ENCODE results near the gene PLEKHA6.

Gene PLEKHA6

DNA sequence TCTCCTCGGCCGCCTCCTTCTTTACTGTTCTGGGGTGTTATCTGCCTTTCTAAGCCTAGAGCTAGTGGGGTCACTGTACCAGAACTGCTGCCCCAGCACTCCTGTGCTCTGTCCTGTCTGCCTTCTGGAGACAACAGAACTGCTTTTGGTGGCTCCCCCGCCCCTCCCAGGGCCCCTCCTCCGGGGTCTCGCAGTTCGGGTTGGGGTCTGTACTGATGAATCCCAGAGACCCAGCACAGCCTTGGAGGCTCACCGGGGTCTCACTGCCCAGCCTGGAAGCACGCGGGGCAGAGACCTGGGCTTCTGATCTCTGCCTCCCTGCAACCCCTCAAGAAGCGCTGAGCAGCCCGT, 3.2 kb upstream of the PLEKHA6 start:
- TF ChIP-seq, protein P1, sequence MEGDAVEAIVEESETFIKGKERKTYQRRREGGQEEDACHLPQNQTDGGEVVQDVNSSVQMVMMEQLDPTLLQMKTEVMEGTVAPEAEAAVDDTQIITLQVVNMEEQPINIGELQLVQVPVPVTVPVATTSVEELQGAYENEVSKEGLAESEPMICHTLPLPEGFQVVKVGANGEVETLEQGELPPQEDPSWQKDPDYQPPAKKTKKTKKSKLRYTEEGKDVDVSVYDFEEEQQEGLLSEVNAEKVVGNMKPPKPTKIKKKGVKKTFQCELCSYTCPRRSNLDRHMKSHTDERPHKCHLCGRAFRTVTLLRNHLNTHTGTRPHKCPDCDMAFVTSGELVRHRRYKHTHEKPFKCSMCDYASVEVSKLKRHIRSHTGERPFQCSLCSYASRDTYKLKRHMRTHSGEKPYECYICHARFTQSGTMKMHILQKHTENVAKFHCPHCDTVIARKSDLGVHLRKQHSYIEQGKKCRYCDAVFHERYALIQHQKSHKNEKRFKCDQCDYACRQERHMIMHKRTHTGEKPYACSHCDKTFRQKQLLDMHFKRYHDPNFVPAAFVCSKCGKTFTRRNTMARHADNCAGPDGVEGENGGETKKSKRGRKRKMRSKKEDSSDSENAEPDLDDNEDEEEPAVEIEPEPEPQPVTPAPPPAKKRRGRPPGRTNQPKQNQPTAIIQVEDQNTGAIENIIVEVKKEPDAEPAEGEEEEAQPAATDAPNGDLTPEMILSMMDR (conservative IDR thresholded peaks at IDR 0.05; ENCODE audit: low read depth, low read length): no peak
- no peak for DNase-seq (ENCODE audit: low read depth)
- peak overlapping the region; percentile 57 for H3K4me3 ChIP-seq (ENCODE audit: low read depth, low read length)

DNA sequence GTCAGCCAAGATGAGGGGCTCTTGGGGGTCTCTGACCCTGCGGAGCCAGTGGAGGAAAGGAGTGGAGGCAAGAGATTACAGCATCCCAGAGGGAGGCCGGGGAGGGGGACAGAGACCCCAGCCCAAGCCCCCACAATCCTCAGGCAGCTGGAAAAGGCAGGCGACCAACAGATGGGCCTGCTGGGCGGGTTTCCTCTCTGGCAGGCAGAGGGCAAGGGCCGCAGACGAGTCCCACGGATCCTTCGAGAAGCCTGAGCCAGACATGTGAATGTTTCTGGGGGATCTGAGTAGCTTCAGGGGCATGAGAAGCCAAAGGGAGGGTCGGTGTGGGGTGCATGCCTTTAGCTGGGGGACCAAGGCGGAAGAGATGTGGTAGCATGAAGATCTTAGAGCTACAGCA, 2.1 kb upstream of the PLEKHA6 start:
- no peak overlapping the region for H3K4me3 ChIP-seq (ENCODE audit: low read depth, low read length)
- TF ChIP-seq, protein P1 (conservative IDR thresholded peaks at IDR 0.05; ENCODE audit: low read depth, low read length): no peak
- no peak for DNase-seq (ENCODE audit: low read depth)

DNA sequence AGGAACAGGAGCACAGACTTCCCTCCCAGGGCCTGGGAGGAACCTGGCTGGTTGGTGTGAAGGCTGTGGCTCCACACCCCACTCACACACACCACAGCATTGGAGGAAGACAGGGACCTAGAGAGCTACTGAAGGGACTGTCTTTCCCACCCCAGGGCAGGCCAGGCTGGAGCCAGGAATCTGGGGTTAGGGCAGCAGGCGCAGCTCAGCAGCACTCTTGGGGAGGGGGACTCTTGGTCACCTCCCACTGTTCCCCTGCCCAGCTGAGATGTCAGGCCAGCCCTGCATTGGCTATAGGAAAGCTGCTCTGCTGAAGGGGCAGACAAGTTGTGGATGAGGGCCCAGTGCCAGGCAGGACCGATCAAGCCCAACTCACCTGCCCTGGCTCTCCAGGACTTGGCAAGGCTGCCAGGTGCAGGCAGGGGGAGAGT, 1.6 kb upstream of the PLEKHA6 start:
- H3K4me3 ChIP-seq (ENCODE audit: low read depth, low read length): no peak overlapping the region
- TF ChIP-seq, protein P1 (conservative IDR thresholded peaks at IDR 0.05; ENCODE audit: low read depth, low read length): no peak
- no peak for DNase-seq (ENCODE audit: low read depth)

DNA sequence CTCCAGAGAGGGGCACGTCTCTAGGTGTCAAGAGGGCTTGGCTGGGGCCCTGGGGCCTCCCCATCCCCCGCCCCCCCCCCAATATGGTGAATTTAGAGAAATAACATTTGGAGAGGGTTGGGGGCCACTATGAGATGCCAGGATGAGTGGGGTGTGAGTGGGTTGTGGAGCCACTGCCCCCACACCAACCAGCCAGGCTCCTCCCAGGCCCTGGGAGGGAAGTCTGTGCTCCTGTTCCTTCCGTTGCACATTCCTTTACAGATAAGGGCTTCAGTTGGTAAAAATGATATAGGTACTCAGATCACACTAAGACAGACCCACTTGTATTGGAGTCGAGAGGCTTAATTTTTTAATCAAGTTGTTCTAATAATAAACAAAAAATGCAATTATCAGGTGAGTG, 585 bp upstream of the PLEKHA6 start:
- TF ChIP-seq, protein P1 (conservative IDR thresholded peaks at IDR 0.05; ENCODE audit: low read depth, low read length): no peak
- no peak overlapping the region for H3K4me3 ChIP-seq (ENCODE audit: low read depth, low read length)
- no peak for DNase-seq (ENCODE audit: low read depth)

DNA sequence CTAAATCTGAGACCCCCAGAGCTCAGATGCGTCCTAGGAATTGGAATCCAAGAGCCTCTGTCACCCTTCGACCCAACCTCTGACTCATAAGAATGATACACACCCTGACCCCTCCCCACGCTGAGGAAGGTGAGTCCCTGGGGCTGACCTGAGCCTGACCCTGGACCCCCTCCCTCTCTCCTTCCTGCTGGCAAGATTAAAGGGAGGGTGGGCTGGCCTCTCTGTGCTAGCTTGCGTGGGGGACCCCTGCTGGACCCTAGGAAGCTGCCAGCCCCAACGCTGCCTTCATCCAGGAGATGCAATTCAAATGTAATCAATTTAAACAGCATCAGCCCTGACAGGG, 627 bp downstream of the PLEKHA6 start:
- TF ChIP-seq, protein P1 (conservative IDR thresholded peaks at IDR 0.05; ENCODE audit: low read depth, low read length): no peak
- H3K4me3 ChIP-seq (ENCODE audit: low read depth, low read length): no peak overlapping the region
- no peak for DNase-seq (ENCODE audit: low read depth)

DNA sequence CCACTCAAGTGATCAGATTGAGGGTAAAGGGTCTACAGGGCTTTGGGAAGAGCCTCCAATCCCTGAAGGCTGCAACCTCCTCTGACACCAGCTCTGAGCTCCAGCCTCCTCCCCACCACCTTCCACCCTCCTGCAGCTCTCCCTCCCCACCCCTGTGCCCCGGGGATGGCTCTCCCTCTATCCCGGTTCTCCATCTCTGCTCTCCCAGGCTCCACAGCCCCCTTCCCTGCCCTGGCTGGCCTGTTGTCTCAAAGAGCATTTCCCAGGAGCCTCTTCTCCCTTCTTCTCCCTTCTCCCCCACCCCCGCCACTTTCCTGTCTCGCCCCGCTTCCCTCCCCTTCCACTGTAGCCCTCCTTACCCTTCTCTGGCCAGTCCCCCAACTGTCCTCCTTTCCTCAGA, 1.1 kb downstream of the PLEKHA6 start:
- TF ChIP-seq, protein P1 (conservative IDR thresholded peaks at IDR 0.05; ENCODE audit: low read depth, low read length): no peak

DNA sequence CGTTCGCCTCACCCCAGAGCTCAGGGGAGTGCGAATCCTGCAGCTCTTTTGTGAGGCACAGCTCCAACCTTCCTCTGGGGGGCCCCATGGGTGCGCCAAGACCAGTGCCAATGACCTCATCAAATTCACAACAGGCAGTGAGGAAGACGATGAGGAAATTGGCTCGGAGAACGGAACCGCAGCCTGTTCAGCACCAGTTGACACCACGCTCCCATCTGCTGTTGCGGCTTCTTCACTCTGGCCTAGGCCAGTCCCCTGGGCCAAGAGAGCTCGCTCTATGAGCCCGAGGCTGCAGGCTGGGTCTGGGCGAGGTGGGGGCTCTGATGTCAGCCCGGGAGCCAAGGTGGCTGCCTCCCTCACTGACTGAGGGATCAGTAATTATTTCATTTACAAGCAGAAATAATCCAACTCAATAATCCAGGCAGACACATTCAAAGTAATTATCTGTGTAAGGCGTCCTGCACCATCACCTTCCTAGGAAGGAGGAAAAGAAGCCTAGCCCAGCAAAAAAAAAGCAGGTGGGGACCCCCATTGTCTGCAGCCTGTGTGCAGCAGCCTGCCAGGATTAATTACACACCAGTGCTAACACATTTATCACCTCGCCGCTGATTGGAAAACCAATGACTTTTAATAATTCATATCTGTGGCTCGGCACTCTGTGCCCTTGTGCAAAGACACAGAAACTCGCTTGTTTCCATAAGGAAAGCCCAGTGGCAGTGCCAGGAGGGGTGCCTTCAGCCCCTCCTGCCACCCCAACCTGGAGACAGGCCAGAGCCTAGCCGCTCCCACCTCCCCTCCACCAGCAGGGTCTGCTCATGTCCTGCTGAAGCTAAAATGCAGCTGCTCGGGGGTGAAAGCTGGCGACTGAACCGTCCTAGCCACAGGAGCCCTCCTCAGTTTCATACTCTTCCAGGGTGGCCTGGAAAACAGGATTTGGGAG, 1.9 kb downstream of the PLEKHA6 start:
- DNase-seq (ENCODE audit: low read depth): no peak
- TF ChIP-seq, protein P1 (conservative IDR thresholded peaks at IDR 0.05; ENCODE audit: low read depth, low read length): no peak
- no peak overlapping the region for H3K4me3 ChIP-seq (ENCODE audit: low read depth, low read length)

More for the DNA sequence above, 1.1 kb downstream of the PLEKHA6 start:
- no peak for DNase-seq (ENCODE audit: low read depth)
- no peak overlapping the region for H3K4me3 ChIP-seq (ENCODE audit: low read depth, low read length)

Measured in choroid plexus epithelial cell (primary cell).